ENCODE data around the gene RASSF5.

The RASSF5 gene, protein sequence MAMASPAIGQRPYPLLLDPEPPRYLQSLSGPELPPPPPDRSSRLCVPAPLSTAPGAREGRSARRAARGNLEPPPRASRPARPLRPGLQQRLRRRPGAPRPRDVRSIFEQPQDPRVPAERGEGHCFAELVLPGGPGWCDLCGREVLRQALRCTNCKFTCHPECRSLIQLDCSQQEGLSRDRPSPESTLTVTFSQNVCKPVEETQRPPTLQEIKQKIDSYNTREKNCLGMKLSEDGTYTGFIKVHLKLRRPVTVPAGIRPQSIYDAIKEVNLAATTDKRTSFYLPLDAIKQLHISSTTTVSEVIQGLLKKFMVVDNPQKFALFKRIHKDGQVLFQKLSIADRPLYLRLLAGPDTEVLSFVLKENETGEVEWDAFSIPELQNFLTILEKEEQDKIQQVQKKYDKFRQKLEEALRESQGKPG

DNA sequence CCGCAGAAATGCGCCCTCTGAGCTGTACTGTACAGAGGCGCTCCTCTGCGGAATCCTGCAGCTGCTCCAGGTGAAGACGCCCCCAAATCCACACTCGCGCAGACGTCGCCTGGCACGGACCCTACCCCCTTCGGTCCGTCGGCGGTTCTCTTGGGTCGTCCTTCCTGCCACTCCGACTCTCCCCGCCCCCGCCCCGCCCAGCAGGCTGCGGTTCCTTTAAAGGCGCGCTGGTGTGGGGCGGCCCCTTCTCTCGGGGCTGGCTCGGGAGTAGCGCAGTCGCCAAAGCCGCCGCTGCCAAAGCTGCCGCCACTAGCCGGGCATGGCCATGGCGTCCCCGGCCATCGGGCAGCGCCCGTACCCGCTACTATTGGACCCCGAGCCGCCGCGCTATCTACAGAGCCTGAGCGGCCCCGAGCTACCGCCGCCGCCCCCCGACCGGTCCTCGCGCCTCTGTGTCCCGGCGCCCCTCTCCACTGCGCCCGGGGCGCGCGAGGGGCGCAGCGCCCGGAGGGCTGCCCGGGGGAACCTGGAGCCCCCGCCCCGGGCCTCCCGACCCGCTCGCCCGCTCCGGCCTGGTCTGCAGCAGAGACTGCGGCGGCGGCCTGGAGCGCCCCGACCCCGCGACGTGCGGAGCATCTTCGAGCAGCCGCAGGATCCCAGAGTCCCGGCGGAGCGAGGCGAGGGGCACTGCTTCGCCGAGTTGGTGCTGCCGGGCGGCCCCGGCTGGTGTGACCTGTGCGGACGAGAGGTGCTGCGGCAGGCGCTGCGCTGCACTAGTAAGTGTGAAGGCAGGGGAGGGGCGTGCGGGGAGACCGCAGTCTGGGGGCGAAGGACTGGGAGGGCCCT is at the start of gene RASSF5:
Gene RASSF5, plus strand, starts transcription at position 248 of the 846 bp plus-strand sequence. Its CDS starts 72 bp downstream, at position 320.
- peak within 1 kb of the TSS; percentile 41 to 57 for H3K4me3 ChIP-seq (ENCODE audit: low read depth in 1 of 2, low read length in 2 of 2)
- H3K4me1 ChIP-seq (ENCODE audit: insufficient read depth, low read length): peaks cover 3% of the 10 kb centered on the region
- no peak within 1 kb of the TSS for H3K9ac ChIP-seq (ENCODE audit: low read length)
- H3K9me3 ChIP-seq (ENCODE audit: low read length): no peaks in the 10 kb centered on the region
- H3K27ac ChIP-seq (ENCODE audit: low read depth, low read length): no peak within 1 kb of the TSS
- peaks cover 4 to 36% of the 10 kb centered on the region in 2 donors for H3K27me3 ChIP-seq (ENCODE audit: control insufficient read depth in 1 of 2, insufficient read depth in 2 of 2, low read length in 2 of 2)
- H3K36me3 ChIP-seq (ENCODE audit: insufficient read depth, low read length): no peaks in the 10 kb centered on the region

DNA sequence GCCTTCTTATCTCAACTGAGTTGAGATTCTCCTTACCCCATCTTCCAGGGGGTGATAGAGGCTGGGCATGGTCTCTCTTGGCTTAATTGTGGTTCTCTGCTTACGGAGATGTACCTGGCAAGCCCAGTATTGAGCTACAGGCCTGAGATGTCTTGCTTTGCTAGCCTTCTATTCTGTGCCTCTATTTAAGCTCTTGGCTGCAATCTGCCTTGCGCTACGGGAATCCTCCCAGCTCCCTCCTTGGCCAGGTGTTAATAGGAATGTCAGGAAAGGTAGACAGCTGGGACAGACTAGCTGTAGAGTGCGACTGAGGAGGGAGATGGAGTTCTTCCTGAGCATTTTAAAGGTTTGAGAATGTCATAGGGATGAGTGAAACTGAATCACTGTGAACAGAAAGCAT is 47.6 kb upstream of the RASSF5 start:
- Histone ChIP-seq H3K9ac (ENCODE audit: low read length) (no peak overlapping the region), H3K4me1 (ENCODE audit: insufficient read depth, low read length) (peaks cover 18% of the 10 kb centered on the region), H3K9me3 (ENCODE audit: low read length) (no peaks in the 10 kb centered on the region), H3K4me3 (ENCODE audit: low read depth in 1 of 2, low read length in 2 of 2) (no peak overlapping the region), H3K36me3 (ENCODE audit: insufficient read depth, low read length) (peaks cover 14% of the 10 kb centered on the region), H3K27ac (ENCODE audit: low read depth, low read length) (no peak overlapping the region), H3K27me3 (ENCODE audit: control insufficient read depth in 1 of 2, insufficient read depth in 2 of 2, low read length in 2 of 2) (no peaks in the 10 kb centered on the region)

DNA sequence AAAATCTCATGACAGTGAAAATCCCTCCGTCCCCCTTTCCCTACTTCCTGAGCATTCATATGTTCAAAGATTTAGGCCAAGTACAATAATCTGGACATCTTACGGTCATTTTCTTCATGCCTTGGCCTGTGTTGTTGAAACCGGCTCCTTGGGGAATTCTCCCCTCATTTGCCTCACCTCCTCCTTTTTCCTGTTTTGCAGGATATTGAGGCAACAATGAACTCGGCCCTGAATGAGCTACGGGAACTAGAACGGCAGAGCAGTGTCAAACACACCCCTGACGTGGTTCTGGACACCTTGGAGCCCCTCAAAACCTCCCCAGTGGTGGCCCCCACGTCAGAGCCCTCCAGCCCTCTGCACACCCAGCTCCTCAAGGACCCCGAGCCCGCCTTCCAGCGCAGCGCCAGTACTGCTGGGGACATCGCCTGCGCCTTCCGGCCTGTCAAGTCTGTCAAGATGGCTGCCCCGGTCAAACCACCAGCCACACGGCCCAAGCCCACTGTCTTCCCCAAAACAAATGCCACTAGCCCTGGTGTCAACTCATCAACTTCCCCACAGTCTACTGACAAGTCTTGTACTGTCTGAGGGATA is 46.4 kb upstream of the RASSF5 start:
- peaks cover 6% of the 10 kb centered on the region for H3K36me3 ChIP-seq (ENCODE audit: insufficient read depth, low read length)
- H3K4me3 ChIP-seq (ENCODE audit: low read depth in 1 of 2, low read length in 2 of 2): no peak overlapping the region
- H3K9ac ChIP-seq (ENCODE audit: low read length): no peak overlapping the region
- peaks cover 13% of the 10 kb centered on the region for H3K4me1 ChIP-seq (ENCODE audit: insufficient read depth, low read length)
- H3K27ac ChIP-seq (ENCODE audit: low read depth, low read length): no peak overlapping the region
- H3K9me3 ChIP-seq (ENCODE audit: low read length): no peaks in the 10 kb centered on the region
- no peaks in the 10 kb centered on the region for H3K27me3 ChIP-seq (ENCODE audit: control insufficient read depth in 1 of 2, insufficient read depth in 2 of 2, low read length in 2 of 2)

DNA sequence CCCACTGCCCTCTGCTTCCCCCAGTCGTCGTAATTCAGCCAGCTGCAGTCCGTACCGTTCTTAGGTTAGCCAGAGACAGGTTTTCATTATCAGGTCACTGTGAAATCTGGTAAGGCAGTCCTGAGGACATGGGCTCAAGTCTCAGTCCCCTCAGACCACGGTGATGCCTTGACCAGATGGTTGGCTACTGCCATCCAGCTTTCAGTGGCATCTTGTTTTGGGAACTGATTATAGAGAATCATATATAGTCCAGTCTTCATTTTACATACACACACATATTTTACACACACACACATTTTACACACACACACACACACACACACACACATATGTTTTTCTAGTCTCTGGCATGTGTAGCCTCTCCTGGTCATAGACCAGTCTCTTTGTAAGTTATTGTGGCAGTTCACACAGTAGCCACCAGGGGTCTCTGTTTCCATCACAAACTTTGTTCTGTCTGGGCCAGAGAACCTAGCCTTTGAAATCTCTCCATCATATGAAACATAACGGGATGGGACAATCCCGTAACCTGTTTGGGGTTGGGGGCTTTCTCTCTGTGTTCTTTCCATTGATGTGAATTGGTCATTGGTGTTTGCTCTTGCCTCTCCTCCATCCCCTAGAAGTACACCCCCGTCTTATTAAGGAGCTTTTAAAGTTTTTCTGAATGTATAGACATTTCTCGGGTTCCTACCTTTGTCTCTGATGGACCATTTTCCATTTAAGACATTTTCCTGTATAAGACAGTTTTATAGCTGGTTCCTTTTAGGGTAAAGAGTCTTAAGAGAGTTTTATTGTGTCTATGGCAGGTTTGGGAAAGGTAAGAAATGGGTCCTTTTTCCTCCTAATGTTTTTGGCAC is 45.5 kb upstream of the RASSF5 start:
- Histone ChIP-seq H3K9me3 (ENCODE audit: low read length) (no peaks in the 10 kb centered on the region), H3K27me3 (ENCODE audit: control insufficient read depth in 1 of 2, insufficient read depth in 2 of 2, low read length in 2 of 2) (no peaks in the 10 kb centered on the region), H3K9ac (ENCODE audit: low read length) (no peak overlapping the region), H3K36me3 (ENCODE audit: insufficient read depth, low read length) (peaks cover 6% of the 10 kb centered on the region), H3K4me1 (ENCODE audit: insufficient read depth, low read length) (peaks cover 7% of the 10 kb centered on the region), H3K4me3 (ENCODE audit: low read depth in 1 of 2, low read length in 2 of 2) (no peak overlapping the region), H3K27ac (ENCODE audit: low read depth, low read length) (no peak overlapping the region)

DNA sequence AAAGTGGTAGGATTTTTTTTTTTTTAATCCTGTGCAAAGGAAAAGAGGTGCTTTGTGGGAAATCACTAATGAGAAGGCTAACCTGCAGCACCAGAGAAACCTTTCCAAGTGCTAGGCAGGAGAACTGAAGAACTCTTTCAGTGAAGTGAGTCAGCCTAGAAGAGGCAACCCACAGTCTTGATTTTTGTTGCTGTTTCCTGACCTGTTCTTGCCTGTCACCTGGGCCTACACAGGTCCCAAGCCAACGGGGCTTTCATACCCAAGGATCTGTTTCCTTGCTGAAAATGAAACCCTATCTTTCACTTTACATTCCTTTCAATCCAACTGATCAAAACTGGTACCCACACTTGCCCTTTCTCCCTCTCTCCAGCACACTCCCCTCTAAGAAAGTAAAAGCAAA is 44.2 kb upstream of the RASSF5 start:
- Histone ChIP-seq H3K9ac (ENCODE audit: low read length) (no peak overlapping the region), H3K27me3 (ENCODE audit: control insufficient read depth in 1 of 2, insufficient read depth in 2 of 2, low read length in 2 of 2) (peaks cover 0 to 9% of the 10 kb centered on the region in 2 donors), H3K27ac (ENCODE audit: low read depth, low read length) (no peak overlapping the region), H3K9me3 (ENCODE audit: low read length) (no peaks in the 10 kb centered on the region), H3K36me3 (ENCODE audit: insufficient read depth, low read length) (peaks cover 6% of the 10 kb centered on the region), H3K4me3 (ENCODE audit: low read depth in 1 of 2, low read length in 2 of 2) (no peak overlapping the region), H3K4me1 (ENCODE audit: insufficient read depth, low read length) (no peaks in the 10 kb centered on the region)

DNA sequence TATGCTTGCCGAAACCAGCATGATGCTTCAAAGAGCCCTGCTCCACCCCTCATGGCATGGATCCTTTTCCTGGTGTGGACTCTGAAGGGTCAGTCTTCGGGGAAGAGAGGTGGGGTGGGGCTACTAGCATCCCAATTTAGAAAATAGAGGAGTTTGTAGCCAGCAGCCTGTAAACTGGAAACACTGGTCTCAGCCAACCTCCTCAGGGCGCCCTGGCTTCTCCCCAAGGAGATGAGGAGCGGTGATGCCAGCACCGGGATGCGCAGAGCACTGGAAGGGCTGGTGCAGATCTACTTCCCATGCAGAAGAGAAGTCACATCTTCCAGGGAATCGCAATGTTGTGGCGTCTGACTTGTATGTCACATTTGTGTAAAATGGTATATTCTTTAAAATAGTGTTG is 43.4 kb upstream of the RASSF5 start:
- peaks cover 6% of the 10 kb centered on the region for H3K36me3 ChIP-seq (ENCODE audit: insufficient read depth, low read length)
- H3K27ac ChIP-seq (ENCODE audit: low read depth, low read length): no peak overlapping the region
- H3K9me3 ChIP-seq (ENCODE audit: low read length): no peaks in the 10 kb centered on the region
- no peak overlapping the region for H3K4me3 ChIP-seq (ENCODE audit: low read depth in 1 of 2, low read length in 2 of 2)
- H3K27me3 ChIP-seq (ENCODE audit: control insufficient read depth in 1 of 2, insufficient read depth in 2 of 2, low read length in 2 of 2): peaks cover 0 to 17% of the 10 kb centered on the region in 2 donors
- no peaks in the 10 kb centered on the region for H3K4me1 ChIP-seq (ENCODE audit: insufficient read depth, low read length)
- H3K9ac ChIP-seq (ENCODE audit: low read length): no peak overlapping the region

DNA sequence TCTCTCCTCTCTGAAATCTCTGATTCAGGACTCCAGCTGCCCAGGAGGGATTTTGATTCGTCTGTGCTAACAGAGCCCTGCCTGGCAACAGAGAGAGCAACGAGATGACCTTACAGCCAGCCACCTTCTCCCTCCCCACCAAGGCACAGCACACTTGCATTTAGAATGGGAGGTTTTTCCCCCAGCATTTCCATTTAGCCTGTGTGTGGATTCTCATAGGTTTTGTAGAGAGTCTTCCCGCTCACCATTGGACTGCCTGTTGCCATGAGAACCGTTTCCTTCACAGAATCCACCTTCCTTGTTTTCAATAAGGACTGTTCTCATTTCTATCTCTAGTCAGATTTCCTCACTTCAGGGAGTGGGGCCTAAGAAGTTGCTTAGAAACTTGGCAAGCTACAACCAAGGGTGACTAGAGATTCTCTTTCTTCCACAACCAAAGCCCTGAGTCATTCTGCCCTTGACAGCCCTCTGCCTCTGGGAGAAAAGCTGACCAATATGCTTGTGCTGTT is 42.8 kb upstream of the RASSF5 start:
- peaks cover 6% of the 10 kb centered on the region for H3K36me3 ChIP-seq (ENCODE audit: insufficient read depth, low read length)
- H3K9me3 ChIP-seq (ENCODE audit: low read length): no peaks in the 10 kb centered on the region
- H3K4me1 ChIP-seq (ENCODE audit: insufficient read depth, low read length): no peaks in the 10 kb centered on the region
- no peak overlapping the region for H3K4me3 ChIP-seq (ENCODE audit: low read depth in 1 of 2, low read length in 2 of 2)
- no peak overlapping the region for H3K9ac ChIP-seq (ENCODE audit: low read length)
- H3K27me3 ChIP-seq (ENCODE audit: control insufficient read depth in 1 of 2, insufficient read depth in 2 of 2, low read length in 2 of 2): peaks cover 0 to 17% of the 10 kb centered on the region in 2 donors
- no peak overlapping the region for H3K27ac ChIP-seq (ENCODE audit: low read depth, low read length)

DNA sequence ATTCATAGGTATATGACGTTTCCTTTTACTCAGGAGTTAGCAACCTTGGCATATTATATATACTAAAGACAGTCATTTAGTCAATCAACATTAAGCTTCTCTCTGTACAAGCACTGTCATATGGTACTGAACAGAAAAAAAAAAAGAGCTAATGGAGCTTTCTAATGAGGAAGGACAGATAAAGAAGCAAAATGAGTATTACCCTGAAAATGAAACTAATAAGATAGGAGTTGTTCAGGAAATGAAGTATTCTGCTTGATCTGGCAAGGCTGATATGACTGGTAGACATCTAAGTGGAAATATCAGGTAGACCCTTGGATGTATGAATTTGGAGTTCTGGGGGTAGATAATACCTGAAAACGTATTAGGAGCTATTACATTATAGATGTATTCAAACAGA is 41.4 kb upstream of the RASSF5 start:
- no peak overlapping the region for H3K9ac ChIP-seq (ENCODE audit: low read length)
- no peak overlapping the region for H3K27ac ChIP-seq (ENCODE audit: low read depth, low read length)
- H3K4me1 ChIP-seq (ENCODE audit: insufficient read depth, low read length): peaks cover 3% of the 10 kb centered on the region
- peaks cover 5% of the 10 kb centered on the region for H3K36me3 ChIP-seq (ENCODE audit: insufficient read depth, low read length)
- peaks cover 0 to 17% of the 10 kb centered on the region in 2 donors for H3K27me3 ChIP-seq (ENCODE audit: control insufficient read depth in 1 of 2, insufficient read depth in 2 of 2, low read length in 2 of 2)
- no peaks in the 10 kb centered on the region for H3K9me3 ChIP-seq (ENCODE audit: low read length)
- H3K4me3 ChIP-seq (ENCODE audit: low read depth in 1 of 2, low read length in 2 of 2): no peak overlapping the region

DNA sequence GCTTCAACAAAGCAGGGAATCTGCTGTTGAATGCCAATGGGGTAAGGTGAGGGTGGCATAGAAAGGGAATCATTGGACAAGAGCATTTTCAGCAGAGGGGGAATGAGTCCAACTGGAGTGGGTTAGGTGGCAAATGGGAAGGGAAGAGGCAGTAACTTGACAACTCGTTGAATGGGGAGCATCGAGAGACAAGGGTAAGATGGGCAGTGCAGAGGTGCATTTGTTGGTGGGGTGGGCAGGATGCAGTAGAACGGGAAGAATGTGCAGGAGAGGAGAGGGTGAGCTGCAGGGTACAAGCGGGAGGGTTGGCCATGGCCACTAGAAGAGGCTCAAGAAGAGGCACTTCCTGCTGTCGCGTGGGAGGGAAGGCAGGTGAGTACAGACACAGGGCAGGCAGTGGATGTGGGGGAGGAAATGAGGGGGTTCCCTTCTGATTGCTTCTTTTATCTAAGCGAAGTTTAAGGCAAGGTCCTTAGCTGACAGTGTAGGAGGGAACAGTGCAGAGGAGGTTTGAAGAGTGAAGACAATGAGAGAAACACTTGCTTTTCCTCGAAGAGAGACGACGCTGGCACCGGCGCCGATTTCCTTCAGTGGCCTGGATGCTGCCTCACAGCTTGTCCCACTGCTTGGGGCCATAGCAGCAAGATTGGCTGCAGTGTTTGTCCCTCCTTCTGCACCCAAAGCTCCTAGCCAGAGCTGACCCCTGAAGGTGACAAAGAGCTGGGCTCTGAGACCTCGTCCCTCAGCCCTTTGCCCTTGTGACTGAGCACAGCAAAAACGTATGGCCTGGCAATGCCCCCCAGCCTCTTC is 40.3 kb upstream of the RASSF5 start:
- no peak overlapping the region for H3K9ac ChIP-seq (ENCODE audit: low read length)
- peaks cover 0 to 17% of the 10 kb centered on the region in 2 donors for H3K27me3 ChIP-seq (ENCODE audit: control insufficient read depth in 1 of 2, insufficient read depth in 2 of 2, low read length in 2 of 2)
- no peak overlapping the region for H3K4me3 ChIP-seq (ENCODE audit: low read depth in 1 of 2, low read length in 2 of 2)
- H3K36me3 ChIP-seq (ENCODE audit: insufficient read depth, low read length): no peaks in the 10 kb centered on the region
- no peak overlapping the region for H3K27ac ChIP-seq (ENCODE audit: low read depth, low read length)
- peaks cover 10% of the 10 kb centered on the region for H3K4me1 ChIP-seq (ENCODE audit: insufficient read depth, low read length)
- H3K9me3 ChIP-seq (ENCODE audit: low read length): no peaks in the 10 kb centered on the region

DNA sequence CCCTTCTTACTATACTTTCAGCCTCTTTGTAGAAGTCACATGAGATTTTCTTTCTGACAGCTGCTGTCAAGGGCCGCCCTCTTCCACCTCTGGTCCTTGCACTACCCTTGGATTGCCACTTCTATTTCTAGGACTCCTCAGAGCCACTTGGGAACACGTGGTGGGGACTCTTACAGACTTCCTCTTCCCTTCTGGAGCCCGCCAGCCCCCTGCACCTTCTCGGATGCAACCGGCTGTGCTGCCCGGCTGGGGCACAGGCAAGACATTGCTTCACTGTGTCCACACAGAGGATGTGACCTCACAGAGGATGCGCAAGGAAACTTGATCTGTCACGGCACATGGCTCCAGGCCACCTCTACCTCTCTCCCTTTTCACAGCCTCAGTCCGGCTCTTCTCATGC is 39.4 kb upstream of the RASSF5 start:
- H3K4me3 ChIP-seq (ENCODE audit: low read depth in 1 of 2, low read length in 2 of 2): no peak overlapping the region
- no peak overlapping the region for H3K9ac ChIP-seq (ENCODE audit: low read length)
- H3K36me3 ChIP-seq (ENCODE audit: insufficient read depth, low read length): no peaks in the 10 kb centered on the region
- H3K27ac ChIP-seq (ENCODE audit: low read depth, low read length): no peak overlapping the region
- H3K4me1 ChIP-seq (ENCODE audit: insufficient read depth, low read length): peaks cover 10% of the 10 kb centered on the region
- H3K9me3 ChIP-seq (ENCODE audit: low read length): no peaks in the 10 kb centered on the region
- H3K27me3 ChIP-seq (ENCODE audit: control insufficient read depth in 1 of 2, insufficient read depth in 2 of 2, low read length in 2 of 2): peaks cover 0 to 17% of the 10 kb centered on the region in 2 donors

Measured in muscle layer of colon (tissue), 2 donors.